Ovary (tissue), 3 donors: ENCODE measurements around the gene GRM8.

Experiments
- POLR2A ChIP-seq: fragments of 450-650 bp; IDR thresholded peaks from one replicate; pipeline ENCODE4 v1.6.1; 2017; ENCODE audit warnings: antibody characterized with exemption, mild to moderate bottlenecking, moderate library complexity
- TF ChIP-seq, protein P1 (sequence below), 3 donors: fragments of 450-650 bp in 2 of 3; fragments of 200-600 bp in 1 of 3; IDR thresholded peaks; one replicate each; pipeline versions ENCODE4 v1.5.1 to v1.8.0; 2016 to 2022; ENCODE audit warnings: antibody characterized with exemption in 3 of 3, mild to moderate bottlenecking in 1 of 3
- donor health status: DM: no; HTN: no; CAD: no.

DNA sequence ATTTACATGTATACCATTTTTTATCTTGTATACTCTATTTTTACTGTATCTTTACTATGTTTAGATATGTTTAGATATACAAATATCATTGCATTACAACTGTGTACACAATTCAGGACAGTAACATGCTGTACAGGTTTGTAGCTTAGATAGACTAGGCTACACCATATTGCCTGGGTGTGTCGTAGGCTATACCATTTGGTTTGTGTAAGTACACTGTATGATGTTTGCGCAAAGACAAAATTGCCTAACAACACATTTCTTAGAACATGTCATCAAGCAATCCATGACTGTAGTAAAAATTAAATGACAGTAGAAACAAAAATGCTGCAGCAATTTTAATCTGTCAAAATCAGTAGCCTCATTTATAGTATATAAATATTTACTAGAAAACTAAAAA is 812.2 kb downstream of the GRM8 start:
- TF ChIP-seq, protein P1, sequence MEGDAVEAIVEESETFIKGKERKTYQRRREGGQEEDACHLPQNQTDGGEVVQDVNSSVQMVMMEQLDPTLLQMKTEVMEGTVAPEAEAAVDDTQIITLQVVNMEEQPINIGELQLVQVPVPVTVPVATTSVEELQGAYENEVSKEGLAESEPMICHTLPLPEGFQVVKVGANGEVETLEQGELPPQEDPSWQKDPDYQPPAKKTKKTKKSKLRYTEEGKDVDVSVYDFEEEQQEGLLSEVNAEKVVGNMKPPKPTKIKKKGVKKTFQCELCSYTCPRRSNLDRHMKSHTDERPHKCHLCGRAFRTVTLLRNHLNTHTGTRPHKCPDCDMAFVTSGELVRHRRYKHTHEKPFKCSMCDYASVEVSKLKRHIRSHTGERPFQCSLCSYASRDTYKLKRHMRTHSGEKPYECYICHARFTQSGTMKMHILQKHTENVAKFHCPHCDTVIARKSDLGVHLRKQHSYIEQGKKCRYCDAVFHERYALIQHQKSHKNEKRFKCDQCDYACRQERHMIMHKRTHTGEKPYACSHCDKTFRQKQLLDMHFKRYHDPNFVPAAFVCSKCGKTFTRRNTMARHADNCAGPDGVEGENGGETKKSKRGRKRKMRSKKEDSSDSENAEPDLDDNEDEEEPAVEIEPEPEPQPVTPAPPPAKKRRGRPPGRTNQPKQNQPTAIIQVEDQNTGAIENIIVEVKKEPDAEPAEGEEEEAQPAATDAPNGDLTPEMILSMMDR (IDR thresholded peaks at IDR 0.05): no peak
- TF ChIP-seq POLR2A: no peak
